ENCODE measurements around the gene TAAR1. TPM values are rescaled to one million over a fixed set of nuclear protein-coding genes. Genes with fewer than 3 reads are reported as not detected.

The TAAR1 gene
- total and polyA plus RNA-seq, 10 donors: 0.37 TPM; not detected in 9

GRCh38 chr6:132703936-132704335 is 45.0 kb upstream of the TAAR1 start:
- Histone ChIP-seq H3K27me3 (replicated peaks in 1 of 7) (peaks cover 0 to 9% (median 0%) of the 10 kb centered on the region in 7 donors), H3K9me3 (peaks cover 0 to 27% (median 11%) of the 10 kb centered on the region in 8 donors), H3K4me3 (no peak overlapping the region), H3K27ac (no peak overlapping the region), H3K36me3 (peaks cover 0 to 10% (median 0%) of the 10 kb centered on the region in 6 donors), H3K4me1 (no peaks in the 10 kb centered on the region)
- intact Hi-C loops (cut with DNase I; ENCODE audit: low total_unique reads): no loop called here
- TF ChIP-seq POLR2A (IDR thresholded peaks at IDR 0.05) (no peak), POLR2AphosphoS5 (IDR thresholded peaks at IDR 0.05) (no peak), CTCF (IDR thresholded peaks at IDR 0.05 in 8 of 11, conservative IDR thresholded peaks at IDR 0.05 in 3 of 11) (no peak)
- no peak for DNase-seq

GRCh38 chr6:132698608-132699007 is 39.6 kb upstream of the TAAR1 start:
- Histone ChIP-seq H3K4me3 (no peak overlapping the region), H3K9me3 (peaks cover 4 to 28% (median 22%) of the 10 kb centered on the region in 8 donors), H3K36me3 (peaks cover 0 to 16% (median 0%) of the 10 kb centered on the region in 6 donors), H3K4me1 (no peaks in the 10 kb centered on the region), H3K27me3 (replicated peaks in 1 of 7) (peaks cover 0 to 9% (median 0%) of the 10 kb centered on the region in 7 donors), H3K27ac (no peak overlapping the region)
- TF ChIP-seq POLR2A (IDR thresholded peaks at IDR 0.05): no peak
- no peak for TF ChIP-seq CTCF (IDR thresholded peaks at IDR 0.05 in 8 of 11, conservative IDR thresholded peaks at IDR 0.05 in 3 of 11)
- TF ChIP-seq POLR2AphosphoS5 (IDR thresholded peaks at IDR 0.05): no peak
- DNase-seq: no peak
- intact Hi-C loops (cut with DNase I; ENCODE audit: low total_unique reads): no loop called here
- 0 to 54% (median 27%) methylated on average over 1 of the region's 1 CpG for whole genome bisulfite sequencing, 5 donors

- intact Hi-C loops (cut with DNase I; ENCODE audit: low total_unique reads): no loop called here
- TF ChIP-seq CTCF (IDR thresholded peaks at IDR 0.05 in 8 of 11, conservative IDR thresholded peaks at IDR 0.05 in 3 of 11) (no peak), POLR2A (IDR thresholded peaks at IDR 0.05) (no peak), POLR2AphosphoS5 (IDR thresholded peaks at IDR 0.05) (no peak)
- WGBS, 5 donors: 0 to 51% (median 37%) methylated on average over 1 of the region's 1 CpG
These were observed 36.8 kb upstream of the TAAR1 start for GRCh38 chr6:132695773-132696172.

GRCh38 chr6:132693478-132693877 is 34.5 kb upstream of the TAAR1 start:
- H3K27ac ChIP-seq: no peak overlapping the region
- no peaks in the 10 kb centered on the region for H3K4me1 ChIP-seq
- H3K36me3 ChIP-seq: peaks cover 0 to 46% (median 0%) of the 10 kb centered on the region in 6 donors
- no peak for DNase-seq
- H3K4me3 ChIP-seq: no peak overlapping the region
- peaks cover 4 to 28% (median 22%) of the 10 kb centered on the region in 8 donors for H3K9me3 ChIP-seq
- peaks cover 0 to 10% (median 0%) of the 10 kb centered on the region in 7 donors for H3K27me3 ChIP-seq (replicated peaks in 1 of 7)
- WGBS, 5 donors: 60 to 92% (median 64%) methylated on average over 3 of the region's 3 CpGs
- no peak for TF ChIP-seq CTCF (IDR thresholded peaks at IDR 0.05 in 8 of 11, conservative IDR thresholded peaks at IDR 0.05 in 3 of 11)
- intact Hi-C loops (cut with DNase I; ENCODE audit: low total_unique reads): no loop called here

More at GRCh38 chr6:132695773-132696172, 36.8 kb upstream of the TAAR1 start:
- Histone ChIP-seq H3K27ac (no peak overlapping the region), H3K4me1 (no peaks in the 10 kb centered on the region), H3K27me3 (replicated peaks in 1 of 7) (no peaks in the 10 kb centered on the region), H3K9me3 (peaks cover 4 to 28% (median 22%) of the 10 kb centered on the region in 8 donors), H3K4me3 (no peak overlapping the region), H3K36me3 (peaks cover 0 to 35% (median 0%) of the 10 kb centered on the region in 6 donors)
- DNase-seq: no peak
